HFF-Myc (cell line): ENCODE measurements around the gene MFSD6L.

Source experiments
- DNase-seq: peaks from one replicate; pipeline ENCODE4 v3.0.0-alpha.2; 2011; ENCODE audit warnings: low read depth; ENCODE audit errors: extremely low read depth
- H3K4me3 ChIP-seq: replicated peaks from 2 replicates; pipeline ENCODE4 v1.5.1; 2011; ENCODE audit warnings: low read depth, mild to moderate bottlenecking, control low read depth, low read length
- TF ChIP-seq, protein P1 (sequence below): IDR thresholded peaks from 2 replicates; pipeline ENCODE4 v1.5.1; 2012; ENCODE audit warnings: mild to moderate bottlenecking, low read depth, low read length, control low read depth; ENCODE audit errors: missing control alignments

Gene MFSD6L

GRCh38 chr17:8799570-8800212 is 526 bp upstream of the MFSD6L start:
- TF ChIP-seq, protein P1, sequence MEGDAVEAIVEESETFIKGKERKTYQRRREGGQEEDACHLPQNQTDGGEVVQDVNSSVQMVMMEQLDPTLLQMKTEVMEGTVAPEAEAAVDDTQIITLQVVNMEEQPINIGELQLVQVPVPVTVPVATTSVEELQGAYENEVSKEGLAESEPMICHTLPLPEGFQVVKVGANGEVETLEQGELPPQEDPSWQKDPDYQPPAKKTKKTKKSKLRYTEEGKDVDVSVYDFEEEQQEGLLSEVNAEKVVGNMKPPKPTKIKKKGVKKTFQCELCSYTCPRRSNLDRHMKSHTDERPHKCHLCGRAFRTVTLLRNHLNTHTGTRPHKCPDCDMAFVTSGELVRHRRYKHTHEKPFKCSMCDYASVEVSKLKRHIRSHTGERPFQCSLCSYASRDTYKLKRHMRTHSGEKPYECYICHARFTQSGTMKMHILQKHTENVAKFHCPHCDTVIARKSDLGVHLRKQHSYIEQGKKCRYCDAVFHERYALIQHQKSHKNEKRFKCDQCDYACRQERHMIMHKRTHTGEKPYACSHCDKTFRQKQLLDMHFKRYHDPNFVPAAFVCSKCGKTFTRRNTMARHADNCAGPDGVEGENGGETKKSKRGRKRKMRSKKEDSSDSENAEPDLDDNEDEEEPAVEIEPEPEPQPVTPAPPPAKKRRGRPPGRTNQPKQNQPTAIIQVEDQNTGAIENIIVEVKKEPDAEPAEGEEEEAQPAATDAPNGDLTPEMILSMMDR = no peak
- DNase-seq = no peak
- no peak overlapping the region for H3K4me3 ChIP-seq

DNA sequence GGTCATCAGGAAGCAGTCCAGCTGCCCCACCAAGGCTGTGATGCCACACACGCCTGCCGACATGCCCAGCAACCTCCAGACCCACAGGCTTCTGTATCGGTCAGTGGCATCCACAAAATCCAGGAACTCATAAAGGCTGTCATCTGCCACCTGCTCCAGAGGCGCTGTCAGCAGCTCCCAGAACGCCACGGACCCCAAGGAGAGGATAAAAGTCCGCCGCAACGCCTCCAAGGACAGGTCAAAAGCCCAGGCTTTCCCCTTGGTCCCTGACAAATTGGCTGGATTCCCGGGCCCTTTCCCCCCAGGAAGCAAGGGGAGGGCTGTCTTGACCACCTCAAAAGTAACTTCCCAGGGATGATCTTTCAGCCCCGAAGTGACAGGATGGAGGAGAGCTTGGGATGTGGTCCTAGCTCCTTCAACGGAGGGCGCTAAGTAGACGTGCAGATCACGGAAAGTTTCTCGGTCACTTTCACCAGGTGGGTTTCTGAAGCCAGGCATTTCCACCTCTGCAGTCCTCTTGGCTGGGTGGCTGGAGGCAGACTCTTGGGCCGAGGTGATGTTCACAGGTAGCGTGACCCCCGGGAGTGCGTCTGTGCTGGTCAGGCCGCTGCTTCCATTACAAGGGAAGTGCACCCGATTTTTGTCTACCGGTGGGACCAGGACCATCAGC is 854 bp downstream of the MFSD6L start:
- TF ChIP-seq, protein P1 = no peak

DNA sequence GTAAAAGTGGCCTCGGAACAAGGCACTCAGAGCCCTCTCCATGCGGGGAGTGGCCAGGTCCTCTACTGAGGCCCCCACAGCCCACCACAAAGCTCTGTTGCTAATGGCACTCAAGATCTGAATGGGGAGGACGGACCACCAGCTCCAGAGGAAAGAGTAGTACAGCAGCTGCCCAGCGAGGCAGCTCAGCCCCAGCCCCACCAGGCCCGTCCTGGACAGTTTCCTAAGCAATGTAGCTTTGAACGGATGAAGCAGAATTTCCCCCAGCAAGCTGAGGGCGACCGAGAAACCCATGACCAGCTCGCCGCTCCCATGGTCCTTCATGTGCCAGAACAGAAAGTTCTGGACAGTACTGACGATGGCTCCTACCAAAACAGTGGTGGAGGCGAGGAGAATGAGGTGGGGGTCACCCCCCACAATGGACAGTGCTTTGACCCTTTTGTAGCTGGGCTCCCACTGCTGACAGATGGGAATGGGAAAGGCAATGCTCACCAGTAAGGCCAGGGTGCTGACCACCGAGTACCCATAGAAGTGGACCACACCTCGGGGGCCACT is 1.5 kb downstream of the MFSD6L start:
- no peak overlapping the region for H3K4me3 ChIP-seq
- TF ChIP-seq, protein P1 = no peak
- no peak for DNase-seq

More for the DNA sequence above, 854 bp downstream of the MFSD6L start:
- no peak overlapping the region for H3K4me3 ChIP-seq
- no peak for DNase-seq

DNA sequence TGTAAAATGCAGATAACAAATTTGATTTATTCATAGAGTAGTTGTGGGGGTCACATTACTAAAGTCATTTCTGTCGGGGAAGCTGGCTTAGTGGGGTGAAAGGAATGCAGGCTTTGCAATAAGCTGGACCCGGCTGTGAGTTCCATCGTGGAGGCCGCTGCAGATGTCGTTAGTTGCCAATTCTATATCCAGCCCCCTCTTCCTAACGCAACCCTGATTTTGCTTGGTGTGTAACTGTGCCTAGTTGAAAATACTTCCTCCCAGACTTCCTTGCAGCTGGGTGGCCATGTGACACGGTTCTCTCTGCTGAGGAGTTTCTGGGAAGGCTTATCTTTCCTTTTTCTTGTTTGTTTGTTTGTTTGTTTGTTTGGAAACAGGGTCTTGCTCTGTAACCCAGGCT is 4.5 kb downstream of the MFSD6L start:
- no peak for DNase-seq
- TF ChIP-seq, protein P1 = no peak

GRCh38 chr17:8793649-8794048 is 5.5 kb downstream of the MFSD6L start:
- TF ChIP-seq, protein P1 = no peak
- no peak overlapping the region for H3K4me3 ChIP-seq
- no peak for DNase-seq

More for the DNA sequence above, 4.5 kb downstream of the MFSD6L start:
- no peak overlapping the region for H3K4me3 ChIP-seq

DNA sequence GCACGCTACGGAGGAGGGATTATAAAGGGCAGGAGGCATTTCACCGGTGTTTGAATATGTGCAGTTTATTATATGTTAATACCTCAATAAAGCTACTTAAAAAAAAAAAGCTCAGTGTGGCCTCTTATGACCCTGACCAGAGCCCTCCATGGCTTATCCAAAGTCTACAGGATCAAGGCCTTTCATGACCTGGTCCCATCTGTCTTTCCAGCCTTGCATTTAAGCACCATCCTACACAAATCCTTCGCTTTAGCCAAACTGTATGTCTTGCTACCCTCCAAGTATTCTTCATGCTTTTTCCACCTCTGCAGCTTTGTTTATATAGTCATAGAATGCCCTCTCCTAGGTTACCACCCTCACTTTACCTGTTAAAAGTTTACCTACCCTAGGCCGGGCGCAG is 6.5 kb downstream of the MFSD6L start:
- TF ChIP-seq, protein P1 = no peak
- H3K4me3 ChIP-seq = no peak overlapping the region
- DNase-seq = no peak
